UCSD-AML1 (cell line): ENCODE results near the gene CCDC3.
A peak's percentile ranks its signal among the peaks of the same experiment; 100 is the strongest.
"Not testable (repeated sequence)": the region's sequence is repeated elsewhere in the genome, so short reads cannot be mapped to it uniquely, and the experiment has no call there.

Source experiments
- DNase-seq: peaks from one replicate; lab custom pipeline; 2025; ENCODE audit not compliant: unreplicated experiment; lab: John Stamatoyannopoulos, UW

The CCDC3 gene

DNA sequence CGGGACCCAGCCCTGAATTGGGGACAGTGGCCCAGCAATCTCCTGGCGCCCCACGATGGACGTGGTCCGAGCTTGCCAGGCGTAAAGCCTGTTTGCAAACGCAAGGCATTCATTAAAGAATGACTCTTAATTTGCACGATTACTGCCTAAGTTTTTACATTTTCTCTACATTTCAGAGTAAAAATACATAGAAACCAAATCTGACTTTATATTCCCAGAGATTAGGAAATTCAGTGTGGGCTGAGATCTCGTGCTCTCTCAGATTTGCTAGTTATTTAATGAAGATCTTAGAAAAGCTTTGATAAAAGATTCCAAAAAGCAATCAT, 337 bp upstream of the CCDC3 start:
- no peak for DNase-seq

DNA sequence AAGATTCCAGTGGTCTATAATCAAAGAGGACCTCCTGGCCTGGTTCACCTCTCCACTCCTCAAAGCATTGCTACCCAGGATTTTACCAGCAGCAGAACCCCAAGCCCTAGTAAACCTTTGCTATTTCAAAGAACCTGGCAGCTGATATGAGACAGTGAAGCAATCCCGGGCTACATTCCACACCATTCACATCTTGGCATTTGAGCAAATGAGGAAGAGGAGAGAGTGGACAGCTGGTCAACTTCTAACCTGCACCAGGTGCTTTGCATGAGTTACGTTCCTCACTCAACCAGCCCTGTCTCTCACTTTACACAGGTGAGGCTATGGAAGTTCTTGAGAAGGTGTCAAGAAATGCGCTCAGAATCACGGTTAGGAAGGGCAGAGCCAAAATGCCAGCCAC, 1.1 kb downstream of the CCDC3 start:
- DNase-seq, result no peak

DNA sequence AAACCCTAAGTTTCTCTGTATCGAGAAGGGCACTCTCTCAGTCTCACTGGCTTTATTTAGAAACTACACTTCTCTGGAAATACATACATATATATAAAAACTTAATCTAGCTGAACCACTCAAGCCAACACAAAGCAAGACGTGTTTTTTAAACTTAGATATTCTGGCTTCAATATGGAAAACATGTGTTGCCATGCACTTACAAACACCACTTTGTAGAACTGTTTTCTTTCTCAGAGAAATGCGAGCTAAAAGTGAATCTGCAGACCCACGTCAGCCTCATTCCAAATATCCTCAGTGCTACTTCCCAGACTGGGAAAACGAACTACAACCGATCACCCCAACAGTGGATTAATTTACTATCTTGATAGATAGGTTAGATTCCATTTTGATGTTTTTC, 1.7 kb downstream of the CCDC3 start:
- DNase-seq, result no peak

DNA sequence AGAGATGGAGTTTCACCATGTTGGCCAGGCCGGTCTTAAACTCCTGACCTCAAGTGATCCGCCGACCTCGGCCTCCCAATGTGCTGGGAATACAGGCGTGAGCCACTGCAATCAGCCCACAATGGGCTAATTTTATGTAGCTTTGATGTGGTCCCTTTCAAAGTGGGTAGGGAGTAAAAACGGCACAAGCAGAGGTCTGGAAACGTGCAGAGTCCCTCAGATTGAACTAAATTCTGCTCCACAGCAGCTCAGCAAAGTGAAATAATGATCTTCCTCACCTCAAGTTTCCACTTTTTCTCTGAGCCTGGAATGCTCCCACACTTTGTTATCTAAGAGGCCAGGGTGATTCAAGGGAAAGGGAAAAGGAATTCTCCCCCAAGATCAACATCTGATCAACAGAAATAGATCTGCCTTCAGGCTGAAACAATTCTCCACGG, 6.1 kb downstream of the CCDC3 start:
- DNase-seq, result no peak

DNA sequence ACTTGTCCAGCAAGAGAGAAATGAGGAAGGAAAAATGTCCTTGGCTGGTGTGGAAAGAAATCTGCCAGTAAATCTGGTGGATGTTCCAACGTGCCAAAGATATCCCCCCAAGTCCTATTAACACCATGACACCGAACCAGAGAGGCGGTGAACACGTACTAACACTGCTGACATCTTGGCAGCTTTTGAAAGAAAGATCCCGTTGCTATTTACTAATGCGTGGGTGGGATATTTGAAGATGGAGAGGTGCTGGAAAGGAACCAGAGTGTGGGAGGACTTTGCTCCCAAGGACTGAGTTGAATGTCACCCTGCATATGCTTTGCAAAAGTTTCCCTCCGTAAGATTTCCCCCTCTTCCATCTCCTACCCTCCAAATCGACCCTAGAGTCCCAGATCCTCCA, 7.9 kb downstream of the CCDC3 start:
- no peak for DNase-seq

DNA sequence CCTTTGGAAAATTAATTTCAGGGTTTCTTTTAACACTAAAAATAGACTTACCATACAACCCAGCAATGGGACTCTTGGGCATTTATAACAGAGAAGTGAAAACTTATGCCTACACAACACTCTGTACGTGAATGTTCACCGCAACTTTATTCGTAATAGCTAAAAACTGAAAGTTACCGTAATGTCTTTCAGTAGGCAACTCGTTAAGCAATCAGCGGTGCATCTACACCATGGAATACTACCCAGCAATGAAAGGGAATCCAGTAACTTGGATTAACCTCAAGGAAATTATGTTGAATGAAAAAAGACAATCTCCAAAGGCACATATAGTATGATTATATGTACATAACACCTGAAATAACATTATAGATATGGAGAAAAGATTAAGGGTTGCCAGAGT, 16.2 kb downstream of the CCDC3 start:
- DNase-seq, result no peak

DNA sequence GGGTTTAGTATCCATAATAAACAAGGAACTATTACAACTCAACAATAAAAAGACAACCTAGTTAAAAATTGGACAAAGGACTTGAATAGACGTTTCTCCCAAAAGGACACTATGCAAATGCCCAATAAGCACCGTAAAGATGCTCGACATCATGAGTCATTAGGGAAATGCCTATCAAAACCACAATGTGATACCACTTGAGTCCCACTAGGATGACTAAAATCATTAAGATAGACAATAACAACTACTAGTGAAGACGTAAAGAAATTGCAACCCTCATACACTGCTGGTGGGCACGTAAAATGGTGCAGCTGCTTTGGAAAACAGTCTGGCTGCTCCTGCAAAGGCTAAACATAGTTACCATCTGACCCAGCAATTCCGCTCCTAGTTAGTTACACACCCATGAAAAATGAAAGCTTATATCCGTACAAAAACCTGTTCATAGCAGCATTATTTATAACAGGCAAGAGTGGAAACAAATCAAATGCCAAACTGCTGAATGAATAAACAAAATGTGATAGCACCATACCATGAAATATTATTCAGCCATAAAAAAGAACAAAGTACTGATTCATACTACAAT, 17.3 kb downstream of the CCDC3 start:
- no peak for DNase-seq

DNA sequence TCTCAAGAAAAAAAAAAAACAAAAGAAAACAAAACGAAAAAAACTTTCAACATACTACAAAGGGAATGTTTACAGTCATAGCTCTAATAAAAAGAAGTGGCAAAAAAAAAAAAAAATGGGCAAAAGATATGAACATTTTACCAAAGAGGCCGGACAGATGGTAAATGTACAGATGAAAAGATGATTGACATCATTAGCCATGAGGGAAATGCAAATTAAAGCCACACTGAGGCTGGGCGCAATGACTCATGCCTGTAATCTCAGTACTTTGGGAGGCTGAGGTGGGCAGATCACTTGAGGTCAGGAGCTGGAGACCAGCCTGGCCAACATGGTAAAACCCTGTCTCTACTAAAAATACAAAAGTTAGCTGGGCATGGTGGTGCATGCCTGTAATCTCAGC, 17.9 kb downstream of the CCDC3 start:
- not testable (repeated sequence) for DNase-seq

DNA sequence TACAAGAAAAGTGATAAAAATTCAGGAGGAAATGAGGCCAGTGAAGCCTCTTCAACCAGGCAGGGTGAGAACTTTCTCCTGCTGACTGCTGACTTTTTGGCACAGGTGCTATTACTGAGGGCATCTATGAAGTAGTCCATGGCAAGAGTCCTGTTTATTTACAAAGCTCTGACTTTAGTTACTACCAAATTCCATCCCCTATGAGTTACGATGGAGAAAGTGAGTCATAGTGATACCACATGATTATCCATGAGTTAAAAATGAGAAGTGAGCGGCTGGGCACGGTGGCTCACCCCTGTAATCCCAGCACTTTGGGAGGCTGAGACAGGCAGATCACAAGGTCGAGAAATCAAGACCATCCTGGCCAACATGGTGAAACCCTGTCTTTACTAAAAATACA, 19.9 kb downstream of the CCDC3 start:
- no peak for DNase-seq

DNA sequence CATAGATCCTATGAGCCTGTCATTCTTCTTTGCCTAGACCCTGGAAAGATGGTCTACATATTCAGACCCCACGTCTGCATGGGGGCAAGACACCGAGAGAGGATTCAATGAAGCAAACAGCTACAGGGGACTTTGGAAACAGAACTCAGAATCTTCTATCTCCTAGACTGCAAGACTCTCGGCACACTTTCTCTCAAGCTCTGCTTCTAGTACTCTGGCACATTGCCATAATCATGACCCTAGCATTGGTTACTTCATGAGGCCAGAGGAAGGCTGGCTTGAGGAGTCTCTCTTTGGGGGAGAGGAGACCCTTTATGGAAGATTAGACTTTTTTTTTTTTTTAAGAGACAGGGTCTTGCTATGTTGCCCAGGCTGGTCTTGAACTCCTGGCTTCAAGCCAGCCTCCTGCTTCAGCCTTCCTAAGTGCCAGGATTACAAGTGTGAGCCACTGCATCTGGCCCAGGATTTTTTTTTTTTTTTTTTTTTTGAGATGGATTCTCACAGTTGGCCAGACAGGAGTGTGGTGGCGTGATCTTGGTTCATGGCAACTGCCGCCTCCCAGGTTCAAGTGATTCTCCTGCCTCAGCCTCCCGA, 20.7 kb downstream of the CCDC3 start:
- no peak for DNase-seq

DNA sequence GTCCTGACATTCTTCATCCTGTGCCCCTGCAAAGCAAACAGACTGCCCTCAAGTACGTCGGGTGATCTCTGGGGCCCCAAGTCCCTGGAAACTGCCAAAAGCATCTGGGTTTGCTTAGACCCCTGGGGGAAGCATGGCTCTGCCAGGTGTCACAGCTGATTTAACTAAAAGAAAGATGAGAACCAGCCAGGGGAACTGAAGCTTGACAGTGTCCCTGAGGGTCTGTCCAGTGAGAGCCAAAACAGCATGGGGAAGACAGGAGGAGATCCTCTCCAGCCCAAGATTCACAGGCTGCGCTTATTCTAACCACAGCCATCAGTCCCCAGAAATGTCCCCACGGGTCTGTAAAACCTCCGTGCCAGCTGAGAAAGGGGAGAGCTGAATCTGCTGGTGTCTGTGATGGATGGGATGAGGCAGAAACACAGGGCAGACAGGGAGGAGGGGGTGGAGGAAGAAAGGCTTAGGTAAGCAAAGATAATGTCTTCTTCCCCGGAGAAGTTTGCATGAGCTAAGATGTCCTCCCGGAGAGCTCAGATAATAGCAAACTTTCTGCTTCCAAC, 21.3 kb downstream of the CCDC3 start:
- DNase-seq, result no peak

DNA sequence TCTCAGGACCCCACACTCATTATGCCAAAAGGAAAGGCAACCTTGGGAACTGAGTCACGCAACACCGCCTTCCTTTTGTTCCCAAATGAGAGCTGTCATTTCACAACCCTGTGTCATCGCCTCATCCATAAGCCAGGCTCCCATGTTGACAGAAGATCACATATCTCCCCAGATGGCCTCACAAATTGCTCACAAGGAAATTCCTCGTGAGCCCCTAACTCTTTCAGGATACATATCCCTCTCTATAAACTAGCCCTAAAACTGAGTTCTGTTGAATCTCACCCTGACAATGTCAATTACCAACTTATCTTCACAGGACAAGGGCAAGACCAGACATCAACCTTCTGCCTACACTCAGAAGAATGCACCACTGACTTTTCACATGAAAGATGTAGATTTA, 22.6 kb downstream of the CCDC3 start:
- DNase-seq, result no peak

DNA sequence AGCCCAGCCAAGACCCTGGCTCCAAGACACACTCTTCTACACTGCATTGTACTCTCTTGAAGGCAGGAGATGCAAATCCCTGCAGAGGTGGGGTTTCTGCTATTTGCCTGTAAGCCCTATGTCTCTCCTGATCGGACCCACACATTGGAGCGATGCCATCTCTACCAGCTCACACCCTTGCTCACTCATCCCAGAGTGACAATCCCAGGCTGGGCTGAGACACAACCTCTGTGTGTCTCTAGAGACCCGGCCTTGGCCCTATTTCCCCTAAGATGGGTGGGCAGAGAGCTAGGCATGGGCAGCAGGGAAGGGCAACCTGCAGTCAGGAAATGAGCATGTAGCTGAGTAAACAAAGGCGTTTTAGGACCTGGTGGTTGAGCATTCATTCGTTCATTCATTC, 25.6 kb downstream of the CCDC3 start:
- no peak for DNase-seq

DNA sequence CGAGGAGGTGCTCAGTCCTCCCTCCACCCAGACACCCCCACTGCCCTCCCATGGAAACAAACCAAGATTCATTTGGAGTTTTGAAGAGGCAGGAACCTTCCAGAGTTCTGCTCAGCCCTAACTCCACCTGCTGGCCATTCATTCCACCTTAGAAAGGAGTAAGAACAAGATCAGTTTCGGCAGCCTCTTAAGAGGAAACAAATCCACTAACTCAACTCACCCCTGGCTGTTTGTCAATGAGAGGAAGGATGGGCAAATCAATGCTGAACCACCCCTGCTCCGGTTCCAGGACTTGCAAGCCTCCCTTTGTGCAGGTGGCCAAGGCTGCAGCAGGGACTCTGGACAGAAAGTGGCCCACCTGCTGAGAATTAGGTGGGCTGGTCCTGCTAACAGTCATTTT, 26.2 kb downstream of the CCDC3 start:
- DNase-seq, result peak; percentile 15

DNA sequence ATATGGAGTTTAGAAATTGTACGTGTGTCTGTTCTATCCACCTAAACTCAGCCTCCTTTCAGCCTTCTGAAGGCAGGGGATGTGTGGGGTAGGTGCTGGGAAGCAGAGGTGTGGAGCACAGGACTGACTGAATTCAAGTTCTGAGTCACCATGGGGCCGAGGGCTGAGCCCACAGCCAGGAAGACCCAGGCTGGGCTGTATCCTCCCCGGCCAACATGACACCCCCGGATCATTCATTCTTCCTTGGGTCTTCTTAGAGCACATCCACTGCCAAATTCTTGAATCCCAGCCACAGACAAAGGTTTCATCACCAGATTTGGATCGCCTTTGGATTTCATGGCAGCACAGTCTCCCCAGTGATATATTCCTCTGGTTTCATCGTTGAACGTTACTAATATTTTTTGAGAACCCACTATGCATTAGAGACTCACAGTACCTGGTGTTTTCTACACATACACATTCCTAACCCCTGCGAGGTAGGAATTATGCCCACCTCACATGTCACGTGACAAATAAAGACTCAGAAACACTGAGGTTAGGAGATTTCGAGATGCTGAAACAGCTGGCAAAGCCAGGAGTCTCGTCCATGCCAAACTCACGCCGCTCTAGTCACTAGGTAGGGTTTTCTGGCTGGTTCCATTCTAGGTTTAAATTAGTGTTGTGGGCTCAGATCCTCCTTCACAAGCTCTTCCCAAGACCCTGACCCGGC, 26.9 kb downstream of the CCDC3 start:
- no peak for DNase-seq

DNA sequence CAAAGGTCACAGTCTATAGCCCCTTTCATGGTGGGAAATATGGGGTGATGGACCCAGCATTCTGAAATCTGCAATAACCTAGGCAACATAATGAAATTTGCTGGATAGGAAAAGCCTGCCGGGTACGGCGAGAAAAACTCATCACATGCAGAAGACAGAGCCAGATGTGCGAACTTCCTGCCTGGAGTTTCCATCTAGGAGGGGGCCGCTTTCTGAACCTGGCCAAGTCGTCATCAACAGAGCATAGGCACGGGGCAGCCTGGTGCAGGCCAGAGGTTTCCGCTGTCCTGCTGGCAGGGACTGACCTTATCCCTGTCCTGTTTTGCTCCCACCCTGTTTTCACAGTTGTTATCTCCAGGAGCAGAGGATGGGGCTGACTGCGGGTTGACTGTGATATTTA, 27.4 kb downstream of the CCDC3 start:
- DNase-seq, result no peak

DNA sequence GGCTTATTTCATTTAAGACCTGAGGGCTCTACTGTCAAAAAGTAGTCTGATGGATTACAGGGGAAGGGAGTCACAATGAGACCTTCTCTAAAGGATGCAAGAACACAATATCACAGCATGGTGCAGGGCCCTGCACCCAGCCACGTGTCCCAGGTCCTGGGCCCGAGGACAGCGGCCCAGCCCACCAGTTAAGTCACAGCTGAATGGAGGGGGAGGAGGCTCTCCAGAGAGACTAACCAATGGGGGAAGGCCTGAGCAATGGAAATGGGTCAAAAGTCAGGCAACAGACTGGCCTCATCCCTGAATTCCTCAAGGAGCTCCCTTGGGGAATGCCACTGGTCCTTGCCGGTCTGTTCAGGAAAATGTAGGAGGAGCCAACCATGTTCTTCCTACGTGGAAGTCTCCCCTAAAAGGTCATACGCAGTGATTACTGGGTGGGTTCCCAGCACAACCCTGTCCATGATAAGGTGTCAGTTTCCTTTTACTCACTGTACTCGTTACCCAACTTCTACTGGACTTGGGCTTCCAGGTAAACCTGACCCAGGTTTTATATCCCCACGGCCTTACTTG, 28.3 kb downstream of the CCDC3 start:
- no peak for DNase-seq

DNA sequence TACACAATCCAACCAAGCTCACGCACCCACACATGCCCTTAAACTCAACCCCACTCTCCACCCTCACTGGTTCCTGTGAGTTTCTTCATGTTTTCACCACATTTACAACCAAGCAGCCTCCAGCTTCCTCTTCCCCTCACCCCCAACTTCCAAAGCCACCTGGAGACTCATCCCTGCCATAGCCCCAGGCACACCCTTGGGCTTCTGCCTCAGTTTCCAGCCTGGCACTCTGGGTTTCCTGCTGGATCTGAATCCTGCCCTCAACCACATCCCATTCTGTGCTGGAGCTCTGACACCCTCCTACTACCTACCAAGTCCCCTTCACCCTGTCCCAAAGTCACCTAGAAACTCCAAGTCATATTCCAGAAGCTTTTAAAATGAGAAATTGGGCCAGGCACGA, 29.4 kb downstream of the CCDC3 start:
- no peak for DNase-seq

DNA sequence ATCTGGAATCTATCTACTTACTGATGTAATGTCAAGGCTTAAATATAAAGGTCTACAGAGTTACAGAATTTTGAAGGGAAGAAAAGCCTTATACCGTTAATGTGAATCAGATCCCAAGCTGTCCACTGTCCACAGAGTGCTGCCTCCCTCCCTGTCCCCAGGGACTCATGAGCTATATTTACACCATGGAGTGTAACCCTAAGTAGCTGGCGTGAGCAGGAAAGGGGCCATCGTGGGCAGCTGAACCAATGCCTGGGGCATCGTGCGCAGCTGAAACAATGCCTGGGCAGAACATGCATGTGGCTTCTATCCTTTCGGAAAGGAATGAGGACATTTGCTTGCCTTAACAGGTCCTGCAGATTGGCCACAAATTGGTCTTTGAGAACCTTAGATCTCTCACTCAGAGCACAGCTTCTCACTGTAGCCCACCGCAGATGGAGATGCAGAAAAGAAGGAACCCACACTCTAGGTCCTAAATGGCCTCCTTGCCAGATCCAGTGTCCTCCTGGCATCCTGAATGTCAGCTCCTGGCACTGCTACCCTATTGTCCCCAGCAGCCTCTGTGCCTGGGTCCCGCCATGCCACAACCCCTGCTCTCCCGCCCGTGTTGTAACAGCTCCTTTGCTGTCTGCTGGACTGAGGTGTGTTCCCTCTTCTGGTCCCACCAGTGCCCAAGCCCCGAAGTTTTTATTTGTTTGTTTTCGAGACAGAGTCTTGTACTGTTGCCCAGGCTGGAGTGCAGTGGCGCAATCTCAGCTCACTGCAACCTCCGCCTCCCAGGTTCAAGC, 30.3 kb downstream of the CCDC3 start:
- no peak for DNase-seq

DNA sequence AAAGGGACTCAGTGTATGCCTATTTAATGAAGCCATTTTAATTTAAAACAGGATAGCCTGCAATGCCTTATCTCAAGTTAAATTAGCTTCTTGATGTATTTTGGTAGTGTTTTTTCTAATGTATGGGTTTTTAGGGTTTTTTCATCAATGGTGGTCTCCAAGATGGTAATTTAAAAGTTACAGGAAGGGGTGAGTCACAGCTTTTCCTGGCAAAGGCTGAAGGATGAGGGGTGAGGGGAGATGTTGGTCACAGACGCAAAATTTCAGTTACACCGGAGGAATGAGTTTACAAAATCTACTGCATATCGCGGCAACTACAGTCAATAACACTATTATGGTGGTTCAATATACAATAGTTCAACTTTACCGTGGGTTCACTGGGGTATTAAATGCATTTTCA, 31.6 kb downstream of the CCDC3 start:
- no peak for DNase-seq

DNA sequence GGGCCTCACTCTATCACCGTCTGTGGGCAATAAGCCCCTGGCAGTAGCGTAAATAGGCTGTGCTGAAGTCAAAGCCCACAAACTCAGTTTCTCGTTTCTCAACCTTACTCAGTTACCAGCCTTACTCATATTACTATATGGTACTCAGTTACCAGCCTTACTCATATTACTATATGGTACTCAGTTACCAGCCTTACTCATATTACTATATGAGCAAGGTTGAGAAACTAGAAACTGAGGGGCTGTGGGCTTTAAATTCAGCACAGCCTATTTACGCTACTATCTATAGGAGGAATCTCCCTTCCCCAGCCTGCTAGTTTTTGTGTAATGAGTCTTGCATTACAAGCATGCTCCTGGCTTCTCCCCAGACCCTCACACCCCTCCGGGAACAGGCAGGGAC, 35.4 kb downstream of the CCDC3 start:
- no peak for DNase-seq
